GM23248 (cell line): ENCODE measurements around the gene DIAPH3.

Experiments used
- EZH2 ChIP-seq: fragments of 200-600 bp; sonication (generic); IDR thresholded peaks from 2 replicates; pipeline ENCODE4 v1.6.1; 2018; ENCODE audit warnings: antibody characterized with exemption, mild to moderate bottlenecking; ENCODE audit not compliant: insufficient read depth, poor library complexity, severe bottlenecking
- EZH2phosphoT487 ChIP-seq: fragments of 200-600 bp; sonication (generic); IDR thresholded peaks from 2 replicates; pipeline ENCODE4 v1.6.1; 2018; ENCODE audit warnings: antibody characterized with exemption, moderate library complexity, mild to moderate bottlenecking, low read depth; ENCODE audit not compliant: insufficient read depth

- TF ChIP-seq EZH2phosphoT487 (no peak), EZH2 (no peak)
These were observed 420.5 kb downstream of the DIAPH3 start for GRCh38 chr13:59743195-59743594.
